ENCODE data around the gene PHF5A.

Gene PHF5A, protein sequence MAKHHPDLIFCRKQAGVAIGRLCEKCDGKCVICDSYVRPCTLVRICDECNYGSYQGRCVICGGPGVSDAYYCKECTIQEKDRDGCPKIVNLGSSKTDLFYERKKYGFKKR
- total RNA-seq: 19.4 to 32.0 (median 20.7) reads per million in 3 donors

DNA sequence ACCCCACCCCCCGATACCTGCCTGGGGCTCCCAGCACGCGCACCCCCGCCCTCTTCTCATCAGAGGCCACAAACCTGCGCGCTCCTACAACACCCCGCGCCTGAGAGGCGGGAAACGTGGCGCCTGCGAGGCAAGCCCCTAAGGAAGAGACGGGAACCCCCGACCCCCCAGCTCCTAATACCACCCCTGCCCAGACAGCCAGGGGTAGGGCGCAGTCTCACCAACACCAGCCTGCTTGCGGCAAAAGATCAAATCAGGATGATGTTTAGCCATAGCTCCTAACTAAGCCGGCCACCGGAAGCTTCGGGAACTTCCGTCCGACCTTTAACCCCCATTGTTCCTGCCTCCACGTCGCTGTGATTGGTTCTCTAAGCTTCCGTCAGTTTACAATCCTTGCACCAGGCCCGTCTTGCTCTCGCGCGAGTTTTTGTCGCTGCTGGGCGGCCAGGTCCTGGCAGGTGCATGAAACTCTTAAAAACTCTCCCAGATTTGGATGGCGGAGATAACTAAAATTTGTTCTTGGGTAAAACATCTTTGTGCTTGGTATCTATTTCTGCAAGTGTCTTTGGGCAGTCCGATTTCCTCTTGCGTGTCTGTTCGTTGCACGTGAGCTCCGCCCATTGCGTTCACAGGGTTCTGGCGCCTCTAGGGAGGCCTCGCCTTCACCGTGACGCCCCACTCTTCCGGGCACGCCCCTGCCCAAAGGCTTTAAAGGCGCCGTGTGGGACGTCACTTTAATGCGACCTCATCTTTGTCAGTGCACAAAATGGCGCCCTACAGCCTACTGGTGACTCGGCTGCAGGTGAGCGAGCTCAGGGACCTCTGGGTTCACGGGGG is at the start of gene PHF5A, which contains the start of gene ACO2:
Gene PHF5A (minus strand): TSS at position 312 of the 837 bp plus-strand sequence. CDS start 39 bp downstream, at position 273.
Gene ACO2 (plus strand): TSS at position 737 of the 837 bp plus-strand sequence. CDS start 30 bp downstream, at position 767.
- Histone ChIP-seq H3K27me3 (replicated peaks; ENCODE audit: control insufficient read depth, insufficient read depth, low read length, poor library complexity, severe bottlenecking) (no peaks in the 10 kb centered on the region), H3K27ac (ENCODE audit: insufficient read depth, low read length, poor library complexity, severe bottlenecking) (peak within 1 kb of the TSS; percentile 97), H3K4me3 (ENCODE audit: insufficient read depth, low read depth, low read length, poor library complexity, severe bottlenecking) (peak within 1 kb of the TSS; percentile 81), H3K4me1 (ENCODE audit: control insufficient read depth, insufficient read depth, low read length, poor library complexity, severe bottlenecking) (peaks cover 10% of the 10 kb centered on the region), H3K36me3 (ENCODE audit: control insufficient read depth, insufficient read depth, low read length) (peaks cover 39% of the 10 kb centered on the region), H3K9me3 (ENCODE audit: control insufficient read depth, low read length) (no peaks in the 10 kb centered on the region)
- peak; percentile 93 to 96 (median 96) for DNase-seq

DNA sequence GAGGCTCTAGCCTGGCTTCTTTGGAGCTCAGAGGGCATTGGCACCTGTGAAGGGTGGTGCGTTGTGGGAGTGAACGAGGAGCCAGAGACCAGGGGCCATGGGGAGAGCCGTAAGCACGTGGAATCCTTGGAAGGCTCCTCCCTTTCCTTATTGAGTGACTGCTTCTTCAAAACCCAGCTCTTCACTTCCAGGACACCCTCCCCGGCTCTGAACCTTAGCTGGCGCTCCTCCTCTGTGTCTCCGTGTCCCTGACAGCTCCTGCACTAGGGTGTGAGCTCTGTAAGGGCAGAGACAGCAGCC is 49.5 kb upstream of the PHF5A start:
- Histone ChIP-seq H3K4me3 (ENCODE audit: insufficient read depth, low read depth, low read length, poor library complexity, severe bottlenecking) (no peak overlapping the region), H3K4me1 (ENCODE audit: control insufficient read depth, insufficient read depth, low read length, poor library complexity, severe bottlenecking) (no peaks in the 10 kb centered on the region), H3K36me3 (ENCODE audit: control insufficient read depth, insufficient read depth, low read length) (peaks cover 40% of the 10 kb centered on the region), H3K27ac (ENCODE audit: insufficient read depth, low read length, poor library complexity, severe bottlenecking) (no peak overlapping the region), H3K27me3 (replicated peaks; ENCODE audit: control insufficient read depth, insufficient read depth, low read length, poor library complexity, severe bottlenecking) (no peaks in the 10 kb centered on the region), H3K9me3 (ENCODE audit: control insufficient read depth, low read length) (no peaks in the 10 kb centered on the region)
- no peak for DNase-seq

- Histone ChIP-seq H3K9me3 (ENCODE audit: control insufficient read depth, low read length) (no peaks in the 10 kb centered on the region), H3K4me3 (ENCODE audit: insufficient read depth, low read depth, low read length, poor library complexity, severe bottlenecking) (no peak overlapping the region), H3K27me3 (replicated peaks; ENCODE audit: control insufficient read depth, insufficient read depth, low read length, poor library complexity, severe bottlenecking) (no peaks in the 10 kb centered on the region), H3K27ac (ENCODE audit: insufficient read depth, low read length, poor library complexity, severe bottlenecking) (no peak overlapping the region), H3K4me1 (ENCODE audit: control insufficient read depth, insufficient read depth, low read length, poor library complexity, severe bottlenecking) (no peaks in the 10 kb centered on the region), H3K36me3 (ENCODE audit: control insufficient read depth, insufficient read depth, low read length) (peaks cover 45% of the 10 kb centered on the region)
- peak in 2 of 3 donors; percentile 19 to 27 for DNase-seq
These were observed 48.9 kb upstream of the PHF5A start for GRCh38 chr22:41517172-41518047.

DNA sequence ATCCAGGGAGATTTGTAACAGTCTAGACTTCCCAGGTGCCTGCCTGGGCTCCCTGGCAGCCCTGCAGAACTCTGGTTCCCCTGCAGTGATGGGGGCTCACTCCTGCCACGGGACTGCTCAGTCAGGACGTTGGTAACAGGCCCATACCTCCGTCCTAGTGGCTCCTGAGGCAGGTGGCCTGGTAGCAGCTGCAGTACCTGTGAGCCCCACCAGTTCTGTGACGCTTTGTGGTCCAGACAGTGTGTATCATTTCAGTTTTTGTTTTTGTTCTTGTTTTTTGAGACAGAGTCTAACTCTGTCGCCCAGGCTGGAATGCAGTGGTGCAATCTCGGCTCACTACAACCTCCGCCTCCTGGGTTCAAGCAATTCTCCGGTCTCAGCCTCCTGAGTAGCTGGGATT is 48.0 kb upstream of the PHF5A start:
- H3K4me1 ChIP-seq (ENCODE audit: control insufficient read depth, insufficient read depth, low read length, poor library complexity, severe bottlenecking): no peaks in the 10 kb centered on the region
- H3K36me3 ChIP-seq (ENCODE audit: control insufficient read depth, insufficient read depth, low read length): peaks cover 51% of the 10 kb centered on the region
- H3K27ac ChIP-seq (ENCODE audit: insufficient read depth, low read length, poor library complexity, severe bottlenecking): no peak overlapping the region

DNA sequence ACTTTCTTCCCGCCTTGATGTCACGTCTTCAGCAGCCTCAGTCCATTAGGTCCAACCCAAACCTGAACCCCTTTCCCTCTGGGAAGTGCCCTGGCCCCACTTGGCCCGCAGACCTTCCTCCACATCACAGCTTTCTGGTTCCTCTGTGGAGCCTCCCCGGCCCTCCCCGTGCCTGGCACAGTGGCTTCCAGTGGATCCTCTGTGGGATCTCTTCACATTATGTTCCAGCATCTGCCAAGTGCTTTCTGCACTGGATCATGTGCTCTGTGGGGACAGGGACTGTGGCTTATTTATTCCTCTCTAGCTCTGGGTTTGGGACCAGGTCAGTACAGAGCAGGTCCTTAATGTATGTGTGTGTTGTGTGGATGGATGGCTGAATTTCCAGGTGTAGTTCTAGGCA is 44.9 kb upstream of the PHF5A start:
- no peak overlapping the region for H3K4me3 ChIP-seq (ENCODE audit: insufficient read depth, low read depth, low read length, poor library complexity, severe bottlenecking)
- H3K9me3 ChIP-seq (ENCODE audit: control insufficient read depth, low read length): no peaks in the 10 kb centered on the region
- no peak overlapping the region for H3K27ac ChIP-seq (ENCODE audit: insufficient read depth, low read length, poor library complexity, severe bottlenecking)
- H3K36me3 ChIP-seq (ENCODE audit: control insufficient read depth, insufficient read depth, low read length): peaks cover 72% of the 10 kb centered on the region
- H3K4me1 ChIP-seq (ENCODE audit: control insufficient read depth, insufficient read depth, low read length, poor library complexity, severe bottlenecking): no peaks in the 10 kb centered on the region
- H3K27me3 ChIP-seq (replicated peaks; ENCODE audit: control insufficient read depth, insufficient read depth, low read length, poor library complexity, severe bottlenecking): no peaks in the 10 kb centered on the region
- DNase-seq: no peak

More for the DNA sequence above, 48.0 kb upstream of the PHF5A start:
- H3K27me3 ChIP-seq (replicated peaks; ENCODE audit: control insufficient read depth, insufficient read depth, low read length, poor library complexity, severe bottlenecking): no peaks in the 10 kb centered on the region
- no peak overlapping the region for H3K4me3 ChIP-seq (ENCODE audit: insufficient read depth, low read depth, low read length, poor library complexity, severe bottlenecking)
- DNase-seq: no peak
- no peaks in the 10 kb centered on the region for H3K9me3 ChIP-seq (ENCODE audit: control insufficient read depth, low read length)

DNA sequence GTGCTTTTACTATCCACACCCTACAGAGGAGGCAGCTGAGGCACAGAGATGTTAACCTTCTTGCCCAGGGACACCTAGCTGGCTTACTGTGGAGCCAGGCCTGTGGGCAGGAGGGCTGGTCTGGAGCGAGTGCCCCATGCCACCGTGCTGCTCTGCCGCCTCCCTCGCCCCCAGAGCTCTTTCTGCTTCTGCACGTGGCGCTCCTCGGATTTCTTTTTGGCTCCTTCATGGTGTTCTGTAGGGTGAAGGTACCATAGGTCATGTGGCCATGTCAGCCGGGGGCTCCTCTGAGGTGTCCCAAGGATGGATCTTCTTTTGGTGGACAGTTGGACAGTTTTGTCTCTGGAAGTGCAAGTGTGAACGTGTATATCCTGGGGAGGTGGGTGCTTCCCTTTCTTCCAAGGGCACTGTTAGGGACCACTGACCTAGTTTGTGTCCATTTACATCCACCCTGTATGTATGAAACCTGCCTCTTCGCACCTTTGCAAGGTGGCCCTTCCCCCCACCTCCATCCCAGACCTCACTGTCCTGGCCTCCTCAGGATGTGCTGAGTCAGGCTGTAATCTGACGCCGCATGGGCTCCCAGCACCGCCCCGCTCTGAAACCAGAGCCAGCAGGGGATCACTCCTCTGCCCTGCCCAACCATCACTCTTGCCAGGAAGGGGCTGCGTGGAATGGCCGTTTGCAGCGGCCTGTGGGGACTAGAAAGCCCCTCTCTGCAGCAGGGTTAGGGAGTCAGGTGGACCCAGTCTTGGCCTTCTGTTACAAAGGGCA is 44.1 kb upstream of the PHF5A start:
- Histone ChIP-seq H3K4me1 (ENCODE audit: control insufficient read depth, insufficient read depth, low read length, poor library complexity, severe bottlenecking) (no peaks in the 10 kb centered on the region), H3K4me3 (ENCODE audit: insufficient read depth, low read depth, low read length, poor library complexity, severe bottlenecking) (no peak overlapping the region), H3K27ac (ENCODE audit: insufficient read depth, low read length, poor library complexity, severe bottlenecking) (no peak overlapping the region), H3K36me3 (ENCODE audit: control insufficient read depth, insufficient read depth, low read length) (peaks cover 80% of the 10 kb centered on the region), H3K27me3 (replicated peaks; ENCODE audit: control insufficient read depth, insufficient read depth, low read length, poor library complexity, severe bottlenecking) (no peaks in the 10 kb centered on the region), H3K9me3 (ENCODE audit: control insufficient read depth, low read length) (no peaks in the 10 kb centered on the region)
- DNase-seq: no peak

DNA sequence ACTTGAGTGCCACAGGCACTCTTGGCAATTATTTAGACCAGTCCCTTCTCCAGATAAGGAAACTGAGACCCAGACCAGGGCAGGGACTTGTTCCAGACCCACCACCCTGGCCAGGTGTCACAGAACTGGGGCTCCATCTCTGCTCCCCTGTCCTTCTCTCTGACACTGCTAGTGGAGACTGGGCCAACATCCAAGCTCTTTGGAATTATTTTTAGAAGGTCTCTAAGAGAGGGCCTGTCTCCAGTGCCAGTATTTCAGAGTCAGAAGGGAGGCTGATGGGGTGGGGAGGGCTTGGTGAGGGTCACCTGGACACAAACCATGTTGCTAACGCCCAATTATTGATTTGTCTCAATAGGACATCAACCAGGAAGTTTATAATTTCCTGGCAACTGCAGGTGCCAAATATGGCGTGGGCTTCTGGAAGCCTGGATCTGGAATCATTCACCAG is 43.1 kb upstream of the PHF5A start:
- DNase-seq: no peak
- no peaks in the 10 kb centered on the region for H3K9me3 ChIP-seq (ENCODE audit: control insufficient read depth, low read length)
- no peak overlapping the region for H3K27ac ChIP-seq (ENCODE audit: insufficient read depth, low read length, poor library complexity, severe bottlenecking)
- no peaks in the 10 kb centered on the region for H3K27me3 ChIP-seq (replicated peaks; ENCODE audit: control insufficient read depth, insufficient read depth, low read length, poor library complexity, severe bottlenecking)
- peaks cover 78% of the 10 kb centered on the region for H3K36me3 ChIP-seq (ENCODE audit: control insufficient read depth, insufficient read depth, low read length)
- H3K4me3 ChIP-seq (ENCODE audit: insufficient read depth, low read depth, low read length, poor library complexity, severe bottlenecking): no peak overlapping the region
- no peaks in the 10 kb centered on the region for H3K4me1 ChIP-seq (ENCODE audit: control insufficient read depth, insufficient read depth, low read length, poor library complexity, severe bottlenecking)

DNA sequence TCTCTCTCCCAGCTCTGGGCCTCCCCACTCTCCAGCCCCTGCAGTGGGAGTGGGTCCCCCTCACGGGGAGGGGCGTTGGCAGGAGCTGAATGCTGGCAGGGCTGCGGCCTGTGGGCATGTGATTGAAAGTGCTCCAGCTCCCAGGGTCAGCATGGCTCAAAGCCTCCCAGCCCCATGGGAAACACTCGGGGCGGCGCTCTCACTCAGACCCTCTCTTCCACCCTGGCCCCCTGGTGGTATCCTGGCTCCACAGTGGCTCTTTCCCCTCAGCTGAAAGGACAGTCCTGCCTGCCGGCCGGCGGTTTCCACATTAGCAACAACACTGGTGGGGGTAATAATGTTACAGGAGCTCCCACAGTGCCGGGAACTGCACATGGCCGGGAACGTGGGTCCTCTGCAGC is 40.3 kb upstream of the PHF5A start:
- Histone ChIP-seq H3K9me3 (ENCODE audit: control insufficient read depth, low read length) (no peaks in the 10 kb centered on the region), H3K27me3 (replicated peaks; ENCODE audit: control insufficient read depth, insufficient read depth, low read length, poor library complexity, severe bottlenecking) (no peaks in the 10 kb centered on the region), H3K27ac (ENCODE audit: insufficient read depth, low read length, poor library complexity, severe bottlenecking) (no peak overlapping the region), H3K4me3 (ENCODE audit: insufficient read depth, low read depth, low read length, poor library complexity, severe bottlenecking) (no peak overlapping the region), H3K4me1 (ENCODE audit: control insufficient read depth, insufficient read depth, low read length, poor library complexity, severe bottlenecking) (no peaks in the 10 kb centered on the region), H3K36me3 (ENCODE audit: control insufficient read depth, insufficient read depth, low read length) (peaks cover 56% of the 10 kb centered on the region)
- no peak for DNase-seq

DNA sequence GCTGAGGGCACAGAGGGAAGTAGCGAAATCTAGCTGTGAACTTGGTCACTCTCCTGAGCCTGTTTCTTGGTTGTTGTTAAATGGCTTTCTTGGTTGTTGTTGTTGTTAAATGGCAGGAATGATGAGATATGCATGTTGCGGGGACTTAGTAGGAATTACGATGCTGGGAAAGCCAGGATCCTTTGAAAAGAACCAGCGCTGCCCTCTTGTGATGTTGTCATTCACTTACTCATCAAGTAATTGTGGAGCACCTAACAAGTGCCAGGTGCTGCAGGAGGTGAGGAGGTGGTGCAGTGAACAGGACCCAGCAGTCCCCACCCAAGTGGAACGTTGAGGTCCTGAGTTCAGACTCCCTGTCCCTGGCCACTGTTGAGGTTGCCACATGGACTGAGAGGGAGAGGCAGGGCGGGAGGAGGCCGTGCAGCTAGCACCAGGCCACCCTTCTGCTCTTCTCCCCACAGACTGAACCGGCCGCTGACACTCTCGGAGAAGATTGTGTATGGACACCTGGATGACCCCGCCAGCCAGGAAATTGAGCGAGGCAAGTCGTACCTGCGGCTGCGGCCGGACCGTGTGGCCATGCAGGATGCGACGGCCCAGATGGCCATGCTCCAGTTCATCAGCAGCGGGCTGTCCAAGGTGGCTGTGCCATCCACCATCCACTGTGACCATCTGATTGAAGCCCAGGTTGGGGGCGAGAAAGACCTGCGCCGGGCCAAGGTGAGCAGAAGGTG is 39.0 kb upstream of the PHF5A start:
- Histone ChIP-seq H3K4me1 (ENCODE audit: control insufficient read depth, insufficient read depth, low read length, poor library complexity, severe bottlenecking) (no peaks in the 10 kb centered on the region), H3K27ac (ENCODE audit: insufficient read depth, low read length, poor library complexity, severe bottlenecking) (no peak overlapping the region), H3K27me3 (replicated peaks; ENCODE audit: control insufficient read depth, insufficient read depth, low read length, poor library complexity, severe bottlenecking) (no peaks in the 10 kb centered on the region), H3K36me3 (ENCODE audit: control insufficient read depth, insufficient read depth, low read length) (peaks cover 50% of the 10 kb centered on the region), H3K4me3 (ENCODE audit: insufficient read depth, low read depth, low read length, poor library complexity, severe bottlenecking) (no peak overlapping the region), H3K9me3 (ENCODE audit: control insufficient read depth, low read length) (no peaks in the 10 kb centered on the region)
- DNase-seq: no peak
